Measurements from ENCODE around the gene FMO5. TPM values are rescaled to one million over a fixed set of nuclear protein-coding genes. Genes with fewer than 3 reads are reported as not detected.

FMO5 gene
- total and polyA plus RNA-seq, 2 of the 13 experiments (the other 11 are each of a cell fraction or from before 2014, with no cell fraction given), result 48.2 to 149 TPM

- TF ChIP-seq MLXIP (CRISPR knock-in tag; IDR thresholded peaks at IDR 0.05; ENCODE audit: borderline replicate concordance) (peak; percentile 67; the same call in 1 of the 2 replicates), FLYWCH1 (CRISPR knock-in tag; IDR thresholded peaks at IDR 0.05) (0 out of 2 replicates have a peak, but pooled peaks have one; percentile 60), ZFP82 (CRISPR knock-in tag; IDR thresholded peaks at IDR 0.05; ENCODE audit: borderline replicate concordance) (peak; percentile 75; the same call in 1 of the 2 replicates), ZKSCAN8 (CRISPR knock-in tag; IDR thresholded peaks at IDR 0.05; ENCODE audit: borderline replicate concordance) (peak; percentile 68; the same call in 1 of the 2 replicates), ZNF646 (CRISPR knock-in tag; IDR thresholded peaks at IDR 0.05) (no peak), ZNF331 (CRISPR knock-in tag; IDR thresholded peaks at IDR 0.05) (peak; percentile 84), SMARCC2 (IDR thresholded peaks at IDR 0.05) (no peak), HOMEZ (CRISPR knock-in tag; IDR thresholded peaks at IDR 0.05; ENCODE audit: low read depth) (peak; percentile 56; the same call in 1 of the 2 replicates), ZNF329 (CRISPR knock-in tag; IDR thresholded peaks at IDR 0.05; ENCODE audit: low read depth) (0 out of 2 replicates have a peak, but pooled peaks have one; percentile 13), RBM39 (IDR thresholded peaks at IDR 0.05; ENCODE audit: low read depth, low read length, poor library complexity, severe bottlenecking) (peak; percentile 97), REPIN1 (CRISPR knock-in tag; IDR thresholded peaks at IDR 0.05; ENCODE audit: borderline replicate concordance, low read depth) (peak; percentile 89), MIER3 (CRISPR knock-in tag; IDR thresholded peaks at IDR 0.05; ENCODE audit: borderline replicate concordance) (peak; percentile 92), MTA1 (CRISPR knock-in tag; IDR thresholded peaks at IDR 0.05; ENCODE audit: borderline replicate concordance) (peak; percentile 31; the same call in 1 of the 2 replicates), ELF3 (CRISPR knock-in tag; IDR thresholded peaks at IDR 0.05) (peak; percentile 76), CREB3 (CRISPR knock-in tag; IDR thresholded peaks at IDR 0.05) (peak; percentile 72; the same call in 1 of the 2 replicates)
Observed at GRCh38 chr1:147242449-147243227, 17.5 kb upstream of the FMO5 start, which contains the start of gene CHD1L (continued).

Measured in HepG2 (cell line).